ENCODE results near the gene CTTN.

DNA sequence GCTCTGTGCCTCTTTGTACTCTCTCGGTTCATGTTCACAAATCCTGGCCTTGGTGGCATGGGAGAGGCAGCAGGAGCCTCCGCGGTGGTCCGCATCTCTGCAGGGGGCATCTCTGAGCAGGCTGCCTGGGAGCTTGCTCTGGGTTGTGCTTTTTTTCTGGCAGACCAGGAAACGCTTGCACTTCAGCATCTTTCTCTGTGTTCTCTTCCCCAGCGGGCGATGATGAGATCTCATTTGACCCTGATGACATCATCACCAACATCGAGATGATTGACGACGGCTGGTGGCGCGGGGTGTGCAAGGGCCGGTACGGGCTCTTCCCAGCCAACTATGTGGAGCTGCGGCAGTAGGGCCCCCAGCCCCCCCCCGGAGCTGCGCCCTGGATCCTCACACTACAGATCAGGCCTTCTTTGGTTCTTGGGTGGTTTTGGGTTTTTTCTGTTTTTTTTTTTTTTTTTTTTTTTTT lies 36.5 kb downstream of the CTTN start:
- TF ChIP-seq, protein P1, sequence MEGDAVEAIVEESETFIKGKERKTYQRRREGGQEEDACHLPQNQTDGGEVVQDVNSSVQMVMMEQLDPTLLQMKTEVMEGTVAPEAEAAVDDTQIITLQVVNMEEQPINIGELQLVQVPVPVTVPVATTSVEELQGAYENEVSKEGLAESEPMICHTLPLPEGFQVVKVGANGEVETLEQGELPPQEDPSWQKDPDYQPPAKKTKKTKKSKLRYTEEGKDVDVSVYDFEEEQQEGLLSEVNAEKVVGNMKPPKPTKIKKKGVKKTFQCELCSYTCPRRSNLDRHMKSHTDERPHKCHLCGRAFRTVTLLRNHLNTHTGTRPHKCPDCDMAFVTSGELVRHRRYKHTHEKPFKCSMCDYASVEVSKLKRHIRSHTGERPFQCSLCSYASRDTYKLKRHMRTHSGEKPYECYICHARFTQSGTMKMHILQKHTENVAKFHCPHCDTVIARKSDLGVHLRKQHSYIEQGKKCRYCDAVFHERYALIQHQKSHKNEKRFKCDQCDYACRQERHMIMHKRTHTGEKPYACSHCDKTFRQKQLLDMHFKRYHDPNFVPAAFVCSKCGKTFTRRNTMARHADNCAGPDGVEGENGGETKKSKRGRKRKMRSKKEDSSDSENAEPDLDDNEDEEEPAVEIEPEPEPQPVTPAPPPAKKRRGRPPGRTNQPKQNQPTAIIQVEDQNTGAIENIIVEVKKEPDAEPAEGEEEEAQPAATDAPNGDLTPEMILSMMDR (IDR thresholded peaks at IDR 0.05): no peak
- TF ChIP-seq POLR2AphosphoS5 (IDR thresholded peaks at IDR 0.05) (no peak), POLR2A (IDR thresholded peaks at IDR 0.05) (no peak)
